OCI-LY1 (cell line): Measurements from ENCODE around the gene PDLIM5.

Experiments
- H2AFZ ChIP-seq: fragments of 200-600 bp; sonication (generic), shearing (Covaris generic); 2 replicates; pipeline ENCODE4 v1.6.0; 2014; ENCODE audit warnings: antibody characterized with exemption, mild to moderate bottlenecking, low read length
- H3F3A ChIP-seq: fragments of 200-600 bp; sonication (generic), shearing (Covaris generic); 2 replicates; pipeline ENCODE4 v1.6.0; 2014; ENCODE audit warnings: mild to moderate bottlenecking, antibody characterized with exemption, low read length, moderate library complexity; ENCODE audit not compliant: insufficient read depth
- H3K27ac ChIP-seq: fragments of 200-600 bp; sonication (generic); 2 replicates; pipeline ENCODE4 v1.5.1; 2014; ENCODE audit warnings: low read length, mixed run types, mild to moderate bottlenecking, low read depth; ENCODE audit not compliant: poor library complexity, severe bottlenecking
- H3K27me3 ChIP-seq: fragments of 200-600 bp; sonication (generic); 2 replicates; pipeline ENCODE4 v1.6.0; 2014; ENCODE audit warnings: antibody characterized with exemption, mild to moderate bottlenecking, low read length, moderate library complexity; ENCODE audit not compliant: insufficient read depth
- H3K36me3 ChIP-seq: fragments of 200-600 bp; sonication (generic); 2 replicates; pipeline ENCODE4 v1.6.1; 2014; ENCODE audit warnings: mild to moderate bottlenecking, antibody characterized with exemption, low read length, moderate library complexity, mixed read lengths; ENCODE audit not compliant: insufficient read depth
- H3K4me1 ChIP-seq: fragments of 200-600 bp; sonication (generic); 2 replicates; pipeline ENCODE4 v1.5.1; 2014; ENCODE audit warnings: mild to moderate bottlenecking, low read length, moderate library complexity; ENCODE audit not compliant: insufficient read depth, severe bottlenecking
- H3K4me2 ChIP-seq: fragments of 200-600 bp; sonication (generic), shearing (Covaris generic); 2 replicates; pipeline ENCODE4 v1.6.1; 2014; ENCODE audit warnings: low read length
- H3K4me3 ChIP-seq: fragments of 200-600 bp; sonication (generic); 2 replicates; pipeline ENCODE4 v1.5.1; 2014; ENCODE audit warnings: low read length, low read depth, mild to moderate bottlenecking, mixed read lengths; ENCODE audit not compliant: poor library complexity, severe bottlenecking
- H3K79me2 ChIP-seq: fragments of 200-600 bp; shearing (Covaris generic); 2 replicates; pipeline ENCODE4 v1.6.1; 2016; ENCODE audit warnings: mixed run types, low read length, mixed read lengths; ENCODE audit not compliant: insufficient read depth
- H3K9ac ChIP-seq: fragments of 200-600 bp; sonication (generic), shearing (Covaris generic); 2 replicates; pipeline ENCODE4 v1.6.1; 2014; ENCODE audit warnings: mild to moderate bottlenecking, low read length, mixed read lengths
- H3K9me2 ChIP-seq: fragments of 200-600 bp; sonication (generic), shearing (Covaris generic); 2 replicates; pipeline ENCODE4 v1.6.1; 2014; ENCODE audit warnings: low read depth, mild to moderate bottlenecking, low read length, mixed read lengths
- H3K9me3 ChIP-seq: fragments of 200-600 bp; shearing (Covaris generic); 2 replicates; pipeline ENCODE4 v1.6.1; 2014; ENCODE audit warnings: low read length, mixed read lengths
- H4K20me1 ChIP-seq: fragments of 200-600 bp; sonication (generic), shearing (Covaris generic); 2 replicates; pipeline ENCODE4 v1.6.0; 2016; ENCODE audit warnings: mild to moderate bottlenecking, low read length; ENCODE audit not compliant: insufficient read depth
- EZH2 ChIP-seq: fragments of 200-600 bp; sonication (generic), shearing (Covaris generic); IDR thresholded peaks from 2 replicates; pipeline ENCODE4 v1.8.0; 2017; ENCODE audit warnings: borderline replicate concordance, mixed run types, mild to moderate bottlenecking, antibody characterized with exemption, low read length, moderate library complexity, mixed read lengths
- TF ChIP-seq, protein P1 (sequence below): fragments of 200-600 bp; sonication (generic), shearing (Covaris generic); IDR thresholded peaks from 2 replicates; pipeline ENCODE4 v1.5.1; 2017; ENCODE audit warnings: mild to moderate bottlenecking, antibody characterized with exemption, low read length, moderate library complexity, mixed read lengths

PDLIM5 gene

DNA sequence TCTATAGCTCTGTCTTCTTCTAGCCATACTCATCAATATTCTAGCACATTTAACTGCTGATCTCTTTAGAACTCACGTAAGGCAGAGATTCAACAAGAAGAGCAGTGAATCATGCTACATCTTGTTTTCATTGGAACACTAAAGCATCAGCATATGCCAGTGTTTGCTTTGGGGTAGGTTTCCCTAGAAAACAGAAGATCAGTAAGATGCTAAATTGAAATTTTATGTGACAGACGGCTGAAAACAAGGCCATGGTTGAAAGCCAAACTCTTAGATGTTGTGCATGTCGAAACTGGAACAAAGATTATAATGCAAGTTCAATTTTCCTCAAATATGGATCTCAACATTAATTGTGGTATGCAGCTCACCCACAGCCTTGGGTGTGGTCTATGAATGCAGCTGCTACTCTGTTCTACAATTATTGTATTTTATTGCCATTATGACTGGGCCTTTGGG lies 107.6 kb downstream of the PDLIM5 start:
- TF ChIP-seq, protein P1, sequence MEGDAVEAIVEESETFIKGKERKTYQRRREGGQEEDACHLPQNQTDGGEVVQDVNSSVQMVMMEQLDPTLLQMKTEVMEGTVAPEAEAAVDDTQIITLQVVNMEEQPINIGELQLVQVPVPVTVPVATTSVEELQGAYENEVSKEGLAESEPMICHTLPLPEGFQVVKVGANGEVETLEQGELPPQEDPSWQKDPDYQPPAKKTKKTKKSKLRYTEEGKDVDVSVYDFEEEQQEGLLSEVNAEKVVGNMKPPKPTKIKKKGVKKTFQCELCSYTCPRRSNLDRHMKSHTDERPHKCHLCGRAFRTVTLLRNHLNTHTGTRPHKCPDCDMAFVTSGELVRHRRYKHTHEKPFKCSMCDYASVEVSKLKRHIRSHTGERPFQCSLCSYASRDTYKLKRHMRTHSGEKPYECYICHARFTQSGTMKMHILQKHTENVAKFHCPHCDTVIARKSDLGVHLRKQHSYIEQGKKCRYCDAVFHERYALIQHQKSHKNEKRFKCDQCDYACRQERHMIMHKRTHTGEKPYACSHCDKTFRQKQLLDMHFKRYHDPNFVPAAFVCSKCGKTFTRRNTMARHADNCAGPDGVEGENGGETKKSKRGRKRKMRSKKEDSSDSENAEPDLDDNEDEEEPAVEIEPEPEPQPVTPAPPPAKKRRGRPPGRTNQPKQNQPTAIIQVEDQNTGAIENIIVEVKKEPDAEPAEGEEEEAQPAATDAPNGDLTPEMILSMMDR = no peak
- no peak for TF ChIP-seq EZH2
- Histone ChIP-seq H2AFZ (no peak overlapping the region), H3K9ac (no peak overlapping the region), H3K79me2 (no peaks in the 10 kb centered on the region), H3K36me3 (no peaks in the 10 kb centered on the region), H3K9me2 (no peaks in the 10 kb centered on the region), H3K4me3 (no peak overlapping the region), H3K4me1 (no peaks in the 10 kb centered on the region), H3K27ac (no peak overlapping the region), H3K27me3 (no peaks in the 10 kb centered on the region), H3K4me2 (no peak overlapping the region), H4K20me1 (no peaks in the 10 kb centered on the region), H3F3A (no peaks in the 10 kb centered on the region), H3K9me3 (no peaks in the 10 kb centered on the region)

DNA sequence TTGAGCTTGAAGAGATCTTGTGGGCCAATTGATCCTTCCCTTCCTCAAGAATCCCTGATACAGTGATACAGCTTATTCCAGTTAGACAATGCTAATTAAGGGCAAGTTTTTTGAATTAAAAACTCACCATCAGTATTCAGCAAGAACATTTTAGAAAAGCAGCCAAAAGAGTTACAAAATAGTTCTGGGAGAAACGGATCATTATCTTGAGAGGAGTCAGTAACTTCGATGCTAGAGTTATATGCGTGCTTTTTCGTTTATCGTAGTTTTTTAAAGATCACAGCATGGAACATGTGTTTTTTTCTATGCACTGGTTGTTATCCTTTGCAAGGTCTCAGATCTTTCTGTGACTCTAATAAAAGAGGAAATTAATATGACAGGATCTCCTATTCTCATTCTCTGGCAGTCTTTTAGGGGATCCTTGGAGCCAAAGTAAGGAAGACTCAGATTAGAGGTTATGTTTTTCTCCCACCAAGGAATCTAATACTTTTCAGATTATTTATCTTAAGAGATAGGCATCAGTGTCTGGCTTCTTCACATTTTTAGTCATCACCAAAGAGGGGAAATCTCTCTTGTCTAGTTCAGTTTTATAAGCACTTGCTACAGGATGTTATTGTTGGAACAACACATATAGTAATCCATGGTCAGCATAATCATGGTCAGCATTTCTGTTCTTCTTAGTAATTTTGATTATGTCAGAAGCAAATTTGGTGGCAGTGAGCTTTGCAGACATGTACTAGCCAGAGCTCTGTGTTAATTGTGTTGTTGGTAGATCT lies 109.7 kb downstream of the PDLIM5 start:
- Histone ChIP-seq H3F3A (no peaks in the 10 kb centered on the region), H3K9me2 (no peaks in the 10 kb centered on the region), H3K9me3 (no peaks in the 10 kb centered on the region), H3K27ac (no peak overlapping the region), H3K79me2 (no peaks in the 10 kb centered on the region), H3K4me1 (no peaks in the 10 kb centered on the region), H3K27me3 (no peaks in the 10 kb centered on the region), H3K4me3 (no peak overlapping the region), H3K4me2 (no peak overlapping the region), H2AFZ (no peak overlapping the region), H3K36me3 (no peaks in the 10 kb centered on the region), H3K9ac (no peak overlapping the region), H4K20me1 (no peaks in the 10 kb centered on the region)
- TF ChIP-seq EZH2 = no peak
- TF ChIP-seq, protein P1 = no peak

DNA sequence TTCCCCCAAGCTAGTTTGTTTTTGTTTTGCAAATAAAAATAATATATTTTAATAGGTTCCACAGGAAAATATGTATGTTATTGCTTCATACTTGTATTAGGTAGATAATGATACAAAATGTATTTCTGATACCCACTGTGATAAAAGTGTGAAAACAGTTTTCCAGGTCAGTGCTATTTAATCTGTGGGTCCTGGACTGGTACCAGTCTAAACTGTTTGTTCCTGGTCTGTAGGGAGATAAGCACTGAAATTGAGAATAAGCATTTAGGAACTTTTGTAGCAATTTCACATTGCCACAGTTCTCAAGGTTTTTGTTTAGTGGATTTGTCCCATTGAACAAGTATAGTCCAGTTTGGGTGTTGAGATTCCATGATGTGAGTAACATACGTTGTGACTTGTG lies 110.5 kb downstream of the PDLIM5 start:
- TF ChIP-seq EZH2 = no peak
- TF ChIP-seq, protein P1 = no peak
- no peaks in the 10 kb centered on the region for H3K36me3 ChIP-seq
- H3F3A ChIP-seq = no peaks in the 10 kb centered on the region
- H2AFZ ChIP-seq = no peak overlapping the region
- no peak overlapping the region for H3K4me3 ChIP-seq
- no peaks in the 10 kb centered on the region for H3K9me2 ChIP-seq
- H4K20me1 ChIP-seq = no peaks in the 10 kb centered on the region
- no peak overlapping the region for H3K4me2 ChIP-seq
- H3K79me2 ChIP-seq = no peaks in the 10 kb centered on the region
- no peaks in the 10 kb centered on the region for H3K27me3 ChIP-seq
- no peaks in the 10 kb centered on the region for H3K9me3 ChIP-seq
- no peak overlapping the region for H3K9ac ChIP-seq
- no peaks in the 10 kb centered on the region for H3K4me1 ChIP-seq
- no peak overlapping the region for H3K27ac ChIP-seq
